HL-60 (cell line): ENCODE measurements around the gene MIER1.

Experiments
- DNase-seq, 2 experiments: peaks; one replicate each; pipeline ENCODE4 v3.0.0-alpha.2; 2010 to 2020; ENCODE audit warnings: low read depth in 1 of 2, low spot score in 1 of 2
- H3K27ac ChIP-seq: fragments of 250-450 bp; sonication (Bioruptor Pico); replicated peaks from 2 replicates; pipeline ENCODE4 v1.5.1; 2020; ENCODE audit warnings: mild to moderate bottlenecking, moderate library complexity
- H3K27me3 ChIP-seq: fragments of 250-450 bp; sonication (Bioruptor Pico); 2 replicates; pipeline ENCODE4 v1.5.1; 2021; ENCODE audit warnings: mild to moderate bottlenecking, moderate library complexity; ENCODE audit not compliant: insufficient read depth, poor library complexity, severe bottlenecking
- H3K4me3 ChIP-seq: replicated peaks from 2 replicates; pipeline ENCODE4 v1.5.1; 2011; ENCODE audit warnings: mild to moderate bottlenecking, control low read depth, low read length; ENCODE audit not compliant: insufficient read depth
- CTCF ChIP-seq: IDR thresholded peaks from one replicate; pipeline ENCODE4 v1.5.1; 2011; ENCODE audit warnings: low read length, control low read depth, inconsistent platforms; ENCODE audit not compliant: insufficient read depth
- GABPA ChIP-seq: IDR thresholded peaks from 2 replicates; pipeline ENCODE4 v1.6.1; 2012; ENCODE audit warnings: low read depth
- POLR2AphosphoS5 ChIP-seq: IDR thresholded peaks from 2 replicates; pipeline ENCODE4 v1.6.1; 2012; ENCODE audit warnings: low read depth
- REST ChIP-seq: IDR thresholded peaks from 2 replicates; pipeline ENCODE4 v1.6.1; 2012; ENCODE audit warnings: low read depth; ENCODE audit not compliant: insufficient replicate concordance
- SPI1 ChIP-seq: IDR thresholded peaks from 2 replicates; pipeline ENCODE4 v1.6.1; 2012; ENCODE audit warnings: low read depth, mild to moderate bottlenecking, borderline replicate concordance

MIER1 gene

GRCh38 chr1:66993076-66993475 lies 68.3 kb downstream of the MIER1 start:
- TF ChIP-seq CTCF (no peak), POLR2AphosphoS5 (no peak), SPI1 (no peak)
- Histone ChIP-seq H3K27ac (no peak overlapping the region), H3K4me3 (no peak overlapping the region)

GRCh38 chr1:66996018-66996682 lies 71.4 kb downstream of the MIER1 start:
- no peak overlapping the region for H3K27ac ChIP-seq
- peak; percentile 58 to 84 for DNase-seq
- TF ChIP-seq CTCF, result peak; percentile 90
- TF ChIP-seq POLR2AphosphoS5, result no peak
- H3K27me3 ChIP-seq, result no peaks in the 10 kb centered on the region
- no peak overlapping the region for H3K4me3 ChIP-seq

More at GRCh38 chr1:66993076-66993475, 68.3 kb downstream of the MIER1 start:
- no peak for DNase-seq
- H3K27me3 ChIP-seq, result no peaks in the 10 kb centered on the region

GRCh38 chr1:66998972-66999371 lies 74.2 kb downstream of the MIER1 start:
- TF ChIP-seq SPI1 (peak; percentile 75; the same call in 1 of the 2 replicates), GABPA (no peak)
- DNase-seq, result no peak
- Histone ChIP-seq H3K4me3 (no peak overlapping the region), H3K27ac (peak overlapping the region; percentile 69), H3K27me3 (no peaks in the 10 kb centered on the region)

GRCh38 chr1:66999640-67000400 lies 75.0 kb downstream of the MIER1 start:
- H3K27ac ChIP-seq, result peak overlapping the region; percentile 69
- TF ChIP-seq GABPA (no peak), POLR2AphosphoS5 (no peak)
- H3K4me3 ChIP-seq, result no peak overlapping the region
- DNase-seq, result peak; percentile 57 to 85
- no peaks in the 10 kb centered on the region for H3K27me3 ChIP-seq

- Histone ChIP-seq H3K27ac (peak overlapping the region; percentile 19; the same call in 1 of the 2 replicates), H3K4me3 (no peak overlapping the region), H3K27me3 (no peaks in the 10 kb centered on the region)
- TF ChIP-seq REST, result no peak
- peak; percentile 55; the same call in 1 of the 2 replicates for TF ChIP-seq SPI1
- DNase-seq, result no peak
Measured at GRCh38 chr1:67001682-67002425, 77.1 kb downstream of the MIER1 start.
